MG63 (cell line): ENCODE data around the gene TRERF1. TPM values are rescaled to one million over a fixed set of nuclear protein-coding genes. Genes with fewer than 3 reads are reported as not detected.

Experiments used
- DNase-seq: peaks from one replicate; pipeline ENCODE4 v3.0.0-alpha.2; 2020
- H3K27me3 ChIP-seq: fragments of 250-450 bp; sonication (Bioruptor Pico); 2 replicates; pipeline ENCODE4 v1.5.1; 2020; ENCODE audit warnings: mild to moderate bottlenecking, moderate library complexity
- H3K36me3 ChIP-seq: fragments of 250-450 bp; sonication (Bioruptor Pico); 2 replicates; pipeline ENCODE4 v1.5.1; 2020; ENCODE audit warnings: mild to moderate bottlenecking, moderate library complexity
- H3K4me3 ChIP-seq: fragments of 250-450 bp; sonication (Bioruptor Pico); 2 replicates; pipeline ENCODE4 v1.5.1; 2020; ENCODE audit warnings: mild to moderate bottlenecking, moderate library complexity
- H3K9me3 ChIP-seq: fragments of 250-450 bp; sonication (Bioruptor Pico); 2 replicates; pipeline ENCODE4 v1.5.1; 2020; ENCODE audit warnings: mild to moderate bottlenecking, moderate library complexity
- total RNA-seq: library from RNA; depleted of rRNA; stranded (reverse); fragments of >200 nt; shearing (Covaris generic); gene quantifications from 2 replicates; pipeline ENCODE4 v1.2.3, GENCODE V29; 2014; ENCODE audit warnings: low replicate concordance

Gene TRERF1
- total RNA-seq, 1 experiment from 2014 or later, result 2.1 TPM

DNA sequence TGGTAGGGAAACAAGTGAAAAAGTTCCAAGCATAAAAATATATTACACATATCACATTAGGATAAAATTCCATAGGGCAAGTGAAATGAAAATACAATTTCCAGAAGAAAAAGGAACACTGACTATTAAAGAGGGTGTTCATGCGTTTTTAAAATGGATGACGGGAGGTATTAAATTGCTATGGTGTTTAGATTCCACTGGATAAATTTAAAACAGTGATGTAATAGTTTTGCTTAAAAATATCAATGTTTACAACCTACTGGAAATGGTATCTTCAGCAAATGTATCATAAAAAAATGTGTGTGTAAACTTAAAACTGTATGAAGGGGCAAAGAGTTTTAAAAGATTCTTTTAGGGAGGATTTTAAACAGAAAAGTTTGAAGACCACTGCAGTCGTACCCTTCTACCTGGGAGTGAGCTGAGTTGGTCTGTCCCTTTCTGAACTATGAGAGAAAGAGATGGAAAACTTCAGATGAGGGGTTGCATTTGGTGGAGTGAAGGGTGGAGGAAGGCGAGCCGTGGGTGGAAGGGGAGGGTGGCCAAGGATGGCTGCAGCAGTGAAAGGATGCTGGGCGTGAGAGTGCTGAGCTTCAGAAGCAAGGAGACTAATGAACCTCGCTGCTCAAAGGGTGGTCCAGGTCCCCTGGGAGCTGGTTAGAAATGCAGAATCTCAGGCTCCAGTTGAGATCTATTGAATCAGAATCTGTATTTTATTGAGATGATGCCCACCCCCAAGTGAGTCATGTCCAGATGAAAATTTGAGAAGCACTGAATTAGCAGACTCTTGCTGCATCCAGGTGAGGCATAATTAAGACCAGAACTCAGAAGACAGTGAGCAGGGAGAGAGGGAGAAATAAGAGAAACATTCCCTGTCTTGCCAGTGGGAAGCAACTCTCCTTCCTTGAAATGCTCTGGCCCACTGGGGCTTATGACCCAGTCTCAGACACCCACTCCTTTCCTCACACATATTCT is 179.6 kb downstream of the TRERF1 start:
- Histone ChIP-seq H3K27me3 (no peaks in the 10 kb centered on the region), H3K4me3 (no peak overlapping the region), H3K36me3 (no peaks in the 10 kb centered on the region), H3K9me3 (no peaks in the 10 kb centered on the region)
- no peak for DNase-seq

DNA sequence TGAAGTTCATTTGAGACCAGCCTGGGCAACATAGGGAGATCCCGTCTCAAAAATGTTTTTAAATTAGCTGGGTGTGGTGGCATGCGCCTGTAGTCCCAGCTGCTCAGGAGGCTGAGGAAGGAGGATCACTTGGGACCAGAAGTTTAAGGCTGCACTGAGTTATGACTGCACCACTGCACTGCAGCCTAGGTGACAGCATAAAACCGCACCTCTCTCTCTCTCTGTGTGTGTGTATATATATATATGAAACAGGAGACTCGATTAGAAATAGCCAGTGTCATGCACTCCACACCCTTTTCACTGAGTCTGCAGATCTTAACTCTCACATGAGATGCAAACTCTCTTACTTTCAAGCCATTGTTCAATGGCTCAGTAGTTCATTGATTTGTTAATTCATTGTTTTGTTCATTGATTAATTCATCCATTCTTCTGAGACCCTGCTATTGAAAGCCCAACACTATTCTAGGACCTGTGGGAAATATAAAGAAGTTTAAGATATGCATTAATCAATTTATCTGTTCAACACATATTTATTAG is 181.7 kb downstream of the TRERF1 start:
- Histone ChIP-seq H3K36me3 (no peaks in the 10 kb centered on the region), H3K4me3 (no peak overlapping the region), H3K27me3 (no peaks in the 10 kb centered on the region), H3K9me3 (no peaks in the 10 kb centered on the region)
- no peak for DNase-seq

DNA sequence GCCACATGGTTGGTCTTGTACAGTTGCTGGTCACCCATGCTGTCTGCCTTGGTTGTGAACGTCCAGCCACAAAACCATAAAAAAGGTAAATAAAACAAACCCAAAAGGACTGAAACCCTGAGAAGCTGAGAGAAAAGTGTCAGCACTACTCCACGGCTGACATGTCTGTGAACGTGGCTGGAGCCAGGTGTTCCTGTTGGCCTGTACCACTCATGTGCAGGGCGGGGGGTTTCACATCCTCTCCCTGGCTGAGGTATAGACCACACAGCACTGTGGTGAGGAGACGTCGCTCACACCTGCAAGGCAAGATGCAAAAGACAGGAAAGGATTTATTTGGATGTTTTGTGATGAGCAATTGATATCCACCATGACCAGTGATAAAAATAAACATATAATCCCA is 182.2 kb downstream of the TRERF1 start:
- H3K36me3 ChIP-seq, result no peaks in the 10 kb centered on the region
- no peaks in the 10 kb centered on the region for H3K27me3 ChIP-seq
- H3K4me3 ChIP-seq, result no peak overlapping the region
- no peaks in the 10 kb centered on the region for H3K9me3 ChIP-seq
- DNase-seq, result no peak

DNA sequence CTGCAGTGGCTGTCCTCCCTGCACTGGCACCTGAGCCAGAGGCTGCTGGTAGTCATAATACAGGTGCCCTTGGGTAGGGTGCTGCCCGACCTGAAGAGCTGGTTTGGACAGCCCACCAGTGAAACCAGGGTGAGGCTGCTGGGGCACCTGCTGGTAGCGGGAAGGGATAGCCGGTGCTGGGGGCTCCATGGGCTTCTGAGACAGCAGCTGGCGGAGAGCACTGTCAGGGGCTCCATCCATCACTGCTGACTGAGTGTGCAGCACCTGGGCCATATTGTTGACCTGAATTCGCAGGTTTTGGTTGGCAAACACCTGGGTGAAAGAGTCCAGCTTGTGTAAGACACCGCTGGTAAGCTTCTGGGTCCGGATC is 182.9 kb downstream of the TRERF1 start:
- no peaks in the 10 kb centered on the region for H3K36me3 ChIP-seq
- DNase-seq, result no peak
- H3K27me3 ChIP-seq, result no peaks in the 10 kb centered on the region
- H3K4me3 ChIP-seq, result no peak overlapping the region
- H3K9me3 ChIP-seq, result no peaks in the 10 kb centered on the region

DNA sequence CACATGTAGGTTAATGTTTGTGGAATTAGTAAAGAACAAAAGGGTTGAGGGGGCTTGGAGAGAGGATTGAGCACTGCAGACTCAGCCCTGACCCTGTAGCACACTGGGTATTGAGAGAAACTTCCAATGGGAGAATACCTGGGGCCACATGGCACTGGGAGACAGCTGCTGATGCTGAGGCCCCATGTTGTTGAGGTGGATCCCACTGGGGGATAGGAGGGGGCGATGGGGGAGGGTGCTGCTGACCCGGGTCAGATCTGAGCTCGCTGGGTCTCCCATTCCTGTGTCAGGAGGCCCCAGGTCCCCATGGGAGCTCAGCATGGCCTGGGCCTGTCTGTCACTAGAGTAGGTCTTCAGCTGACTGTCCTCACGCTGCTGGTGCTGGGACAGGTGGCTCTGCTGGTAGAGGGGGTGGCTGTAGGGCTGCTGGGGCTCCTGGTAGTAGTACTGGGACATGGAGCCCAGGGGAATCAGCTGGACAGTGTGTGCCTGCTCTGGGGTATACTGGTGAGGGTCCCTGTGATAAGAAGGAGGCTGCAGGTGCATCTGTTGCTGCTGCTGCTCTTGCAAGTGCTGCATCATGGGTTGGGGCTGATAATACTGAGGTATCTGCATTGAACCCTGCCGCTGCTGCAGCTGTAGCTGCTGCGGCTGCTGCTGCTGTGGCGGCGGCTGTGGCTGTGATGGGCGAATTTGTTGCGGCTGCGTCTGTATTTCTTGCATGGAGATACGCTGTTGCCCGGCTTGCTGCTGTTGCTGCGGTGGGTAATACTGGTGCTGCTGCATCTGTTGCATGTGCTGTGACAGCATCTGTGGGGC is 183.5 kb downstream of the TRERF1 start:
- Histone ChIP-seq H3K27me3 (no peaks in the 10 kb centered on the region), H3K4me3 (no peak overlapping the region), H3K36me3 (no peaks in the 10 kb centered on the region), H3K9me3 (no peaks in the 10 kb centered on the region)
- DNase-seq, result no peak

DNA sequence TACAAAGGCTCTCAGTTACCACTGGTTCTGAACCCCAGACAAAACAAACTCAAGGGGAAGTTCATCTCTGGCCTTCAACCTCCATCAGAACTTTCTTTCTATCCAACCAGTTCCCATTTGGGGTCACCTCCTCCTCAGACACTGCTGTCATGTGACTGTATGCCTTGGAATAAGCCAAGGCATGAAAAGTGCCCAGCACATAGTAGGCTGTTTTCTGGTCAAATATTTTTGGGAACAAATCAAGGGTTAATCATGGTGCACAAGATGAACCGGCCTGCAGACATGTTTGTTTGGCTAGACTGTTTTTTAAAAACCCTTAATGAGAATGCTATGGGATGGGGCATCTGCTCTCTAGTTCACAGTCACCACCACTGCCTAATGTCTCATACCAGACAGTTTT is 185.2 kb downstream of the TRERF1 start:
- DNase-seq, result no peak
- H3K27me3 ChIP-seq, result no peaks in the 10 kb centered on the region
- H3K4me3 ChIP-seq, result no peak overlapping the region
- H3K9me3 ChIP-seq, result no peaks in the 10 kb centered on the region
- H3K36me3 ChIP-seq, result no peaks in the 10 kb centered on the region

DNA sequence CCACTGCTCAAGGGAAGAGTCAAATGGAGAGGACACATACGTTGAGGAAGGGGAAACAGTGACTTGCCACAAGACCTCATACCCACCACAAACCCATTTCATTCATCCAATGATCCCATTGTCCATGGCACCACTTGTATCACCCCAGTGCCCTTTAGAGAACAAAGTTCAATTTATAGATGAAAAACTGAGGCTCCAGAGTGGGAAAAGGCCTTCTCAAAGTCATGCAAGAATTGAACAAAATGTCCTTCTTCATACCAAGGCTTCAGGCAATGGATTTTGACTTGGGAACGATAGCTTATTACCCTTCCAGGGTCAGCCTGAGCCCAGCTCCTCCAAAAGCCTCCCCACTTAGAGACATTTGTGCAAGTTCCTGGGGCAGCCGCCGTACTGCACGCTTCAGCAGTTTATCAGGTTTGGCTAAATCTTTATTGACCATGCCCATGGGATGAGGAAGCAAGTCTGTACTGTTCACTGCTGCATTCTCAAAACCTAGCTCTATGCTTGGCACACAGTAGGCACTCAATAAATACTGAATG is 186.8 kb downstream of the TRERF1 start:
- no peaks in the 10 kb centered on the region for H3K36me3 ChIP-seq
- no peak overlapping the region for H3K4me3 ChIP-seq
- DNase-seq, result no peak
- no peaks in the 10 kb centered on the region for H3K27me3 ChIP-seq
- no peaks in the 10 kb centered on the region for H3K9me3 ChIP-seq

DNA sequence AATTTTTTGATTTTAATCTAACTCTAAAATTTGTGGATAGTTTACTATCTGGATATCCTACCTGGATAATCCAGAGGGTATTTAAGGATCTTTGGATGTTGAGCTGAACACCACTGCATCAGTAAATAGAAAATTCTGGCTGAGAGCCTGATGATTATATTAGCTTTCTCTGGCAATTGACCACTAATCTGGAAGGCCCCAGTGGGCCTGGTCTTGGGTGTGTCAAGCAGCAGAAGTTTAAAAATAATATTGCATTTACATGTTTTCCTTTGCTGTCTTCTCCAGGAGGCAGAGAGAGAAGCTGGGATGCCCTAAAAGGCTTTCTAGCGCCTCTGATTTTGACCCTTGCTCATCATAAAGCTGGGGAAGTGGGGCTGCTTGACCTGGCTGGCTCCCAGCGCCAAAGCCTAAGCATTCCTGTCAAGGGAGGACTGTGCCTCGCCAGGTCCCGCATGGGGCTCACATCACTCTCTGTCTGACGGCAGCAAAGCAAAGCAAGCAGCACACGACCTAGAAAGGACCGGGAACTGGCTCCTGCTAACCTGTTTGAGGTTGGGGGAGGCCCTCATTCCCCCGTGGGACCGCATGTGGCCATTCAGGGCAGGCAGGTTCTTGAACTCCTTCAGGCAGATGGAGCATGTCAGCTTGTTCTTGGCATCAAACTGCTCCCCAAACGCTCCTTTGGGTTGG is 187.4 kb downstream of the TRERF1 start:
- H3K27me3 ChIP-seq, result no peaks in the 10 kb centered on the region
- no peaks in the 10 kb centered on the region for H3K9me3 ChIP-seq
- no peaks in the 10 kb centered on the region for H3K36me3 ChIP-seq
- DNase-seq, result no peak
- H3K4me3 ChIP-seq, result no peak overlapping the region

DNA sequence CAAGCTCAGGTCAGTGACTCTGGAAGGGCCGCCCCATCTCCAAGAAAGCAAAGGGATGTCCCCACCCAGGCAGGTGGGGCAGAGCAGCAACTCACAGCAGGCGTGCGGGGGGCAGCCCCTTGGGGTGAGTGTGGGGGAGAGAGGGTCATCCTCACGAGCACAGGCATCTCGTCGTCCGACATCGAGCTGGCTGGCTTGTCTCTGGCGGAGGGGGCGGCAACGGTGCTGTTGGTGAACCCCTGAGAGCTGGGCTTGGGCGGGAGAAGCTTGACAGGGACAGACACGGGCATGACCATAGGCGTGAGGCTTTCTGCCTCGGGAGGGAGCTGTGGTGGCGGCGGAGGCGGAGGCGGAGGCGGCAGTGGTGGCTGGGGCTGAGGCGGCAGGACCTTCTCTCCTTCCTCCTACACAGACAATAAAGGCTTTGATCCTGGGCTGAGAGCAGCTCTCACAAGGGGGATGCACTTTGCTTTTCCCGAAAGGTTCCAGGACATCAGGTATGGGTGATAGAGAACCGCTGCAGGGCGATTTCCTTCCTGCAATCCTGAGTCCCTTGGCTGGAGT is 188.5 kb downstream of the TRERF1 start:
- no peak overlapping the region for H3K4me3 ChIP-seq
- H3K36me3 ChIP-seq, result no peaks in the 10 kb centered on the region
- DNase-seq, result no peak
- no peaks in the 10 kb centered on the region for H3K27me3 ChIP-seq
- H3K9me3 ChIP-seq, result no peaks in the 10 kb centered on the region

DNA sequence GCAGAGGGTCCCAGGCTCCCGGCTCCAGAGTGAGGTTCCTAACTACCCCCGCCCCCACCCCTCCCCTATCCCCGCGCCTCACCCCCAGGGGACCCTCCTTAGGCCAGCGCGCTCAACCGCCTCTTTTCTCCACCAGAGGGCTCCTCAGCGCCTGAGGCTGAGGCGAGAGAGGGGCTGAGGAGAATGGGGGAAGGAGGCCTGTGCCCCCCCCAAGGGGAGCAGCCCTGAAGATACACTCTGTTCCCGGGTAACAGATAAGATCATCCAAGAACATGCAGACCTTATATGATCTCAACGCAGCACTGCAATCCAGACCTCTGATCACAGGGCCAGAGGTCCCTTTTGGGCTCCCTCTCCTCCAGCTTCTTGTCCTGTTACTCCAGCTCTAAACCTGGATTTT is 190.8 kb downstream of the TRERF1 start:
- no peak for DNase-seq
- Histone ChIP-seq H3K36me3 (no peaks in the 10 kb centered on the region), H3K27me3 (no peaks in the 10 kb centered on the region), H3K9me3 (no peaks in the 10 kb centered on the region), H3K4me3 (no peak overlapping the region)

DNA sequence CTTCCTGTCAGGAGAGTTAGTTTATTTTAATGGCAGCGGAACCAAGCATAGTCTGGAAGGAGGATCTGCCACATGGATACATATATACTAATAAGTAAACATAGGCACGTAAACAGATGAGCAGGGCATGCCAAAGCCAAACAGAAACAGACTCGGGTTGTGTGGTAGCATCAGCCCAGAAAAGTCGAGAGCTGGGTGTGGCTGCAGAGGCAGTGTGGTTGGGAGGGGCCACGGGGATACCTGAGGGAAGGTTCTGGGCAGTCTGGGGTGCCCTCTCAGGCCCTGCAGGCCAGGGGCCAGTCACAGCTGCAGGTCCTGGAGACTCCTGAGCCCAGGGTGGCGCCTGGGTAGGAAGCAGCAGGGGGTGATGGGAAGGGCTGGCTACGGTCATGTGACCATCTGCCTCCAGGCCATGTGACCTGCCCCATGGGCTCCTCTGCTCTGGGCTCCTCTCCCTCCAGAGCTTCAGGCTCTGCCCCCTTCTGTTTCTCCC is 191.3 kb downstream of the TRERF1 start:
- H3K9me3 ChIP-seq, result no peaks in the 10 kb centered on the region
- no peaks in the 10 kb centered on the region for H3K27me3 ChIP-seq
- no peak for DNase-seq
- no peaks in the 10 kb centered on the region for H3K36me3 ChIP-seq
- H3K4me3 ChIP-seq, result no peak overlapping the region

DNA sequence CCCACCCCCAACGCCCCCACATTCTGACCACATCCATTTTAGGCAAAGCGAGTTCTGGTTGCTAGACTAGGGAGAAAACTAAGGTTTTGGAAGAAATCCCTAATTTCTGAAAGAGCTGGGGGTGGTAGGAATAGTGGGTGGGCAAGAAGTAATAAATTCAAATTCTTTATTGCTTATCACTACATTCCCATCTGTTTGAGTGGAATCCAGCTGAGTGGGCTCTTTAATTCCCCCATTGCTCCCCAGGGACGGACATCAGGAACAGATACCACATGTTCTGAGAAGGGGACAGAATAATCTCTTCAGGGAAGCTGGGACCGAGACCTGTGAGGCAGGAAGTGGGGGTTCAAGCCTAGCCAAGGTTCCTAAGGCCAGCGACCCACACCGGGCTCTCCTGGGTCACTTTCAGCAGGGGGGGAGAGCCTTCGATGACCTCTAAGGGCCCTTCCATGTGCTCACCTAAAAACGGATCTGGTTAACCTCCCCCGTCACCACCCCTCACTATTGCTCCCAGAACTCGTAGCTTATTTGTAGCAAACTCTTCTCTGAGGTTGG is 191.8 kb downstream of the TRERF1 start:
- H3K4me3 ChIP-seq, result no peak overlapping the region
- no peaks in the 10 kb centered on the region for H3K9me3 ChIP-seq
- DNase-seq, result no peak
- H3K27me3 ChIP-seq, result no peaks in the 10 kb centered on the region
- no peaks in the 10 kb centered on the region for H3K36me3 ChIP-seq

DNA sequence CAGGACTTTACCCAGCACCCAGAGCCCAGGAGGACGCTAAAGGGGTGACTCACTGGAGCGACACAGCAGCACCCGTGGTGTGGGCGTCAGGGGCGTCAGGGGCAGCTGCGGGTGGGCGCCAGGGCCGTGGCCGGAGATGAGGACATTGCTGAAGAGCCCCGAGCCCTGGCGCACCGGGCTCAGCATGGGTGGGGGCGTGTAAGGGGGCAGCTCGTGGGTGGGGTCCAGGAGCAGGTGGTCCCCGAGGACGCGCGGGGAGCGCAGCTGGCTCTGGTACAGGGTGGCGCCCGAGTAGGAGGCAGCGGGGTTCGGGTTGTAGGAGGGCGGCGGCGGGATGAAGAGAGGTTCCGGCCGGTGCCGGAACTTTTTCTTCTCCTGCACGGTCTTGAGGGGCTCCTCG is 192.4 kb downstream of the TRERF1 start:
- Histone ChIP-seq H3K9me3 (no peaks in the 10 kb centered on the region), H3K36me3 (no peaks in the 10 kb centered on the region), H3K27me3 (no peaks in the 10 kb centered on the region), H3K4me3 (no peak overlapping the region)
- no peak for DNase-seq

DNA sequence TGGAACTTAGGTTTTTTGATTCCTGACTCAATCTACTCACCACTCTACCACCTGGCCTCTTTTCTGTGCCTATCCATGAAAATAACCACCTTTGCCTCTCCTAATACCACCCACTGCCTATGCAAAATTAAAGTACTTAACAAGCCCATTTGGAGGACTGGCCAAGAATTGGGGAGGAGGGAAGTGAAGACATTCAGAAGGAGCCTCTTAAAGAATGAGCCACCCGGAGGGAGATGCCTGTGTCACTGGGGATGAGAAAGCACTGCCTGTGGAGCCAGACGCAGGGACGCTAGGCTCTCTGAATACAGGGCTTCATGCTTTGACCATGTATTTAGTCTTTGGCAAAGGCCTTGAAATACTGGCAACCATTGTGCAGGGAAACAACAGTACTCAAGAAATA is 194.1 kb downstream of the TRERF1 start:
- Histone ChIP-seq H3K9me3 (no peaks in the 10 kb centered on the region), H3K27me3 (no peaks in the 10 kb centered on the region), H3K4me3 (no peak overlapping the region), H3K36me3 (no peaks in the 10 kb centered on the region)
- no peak for DNase-seq

DNA sequence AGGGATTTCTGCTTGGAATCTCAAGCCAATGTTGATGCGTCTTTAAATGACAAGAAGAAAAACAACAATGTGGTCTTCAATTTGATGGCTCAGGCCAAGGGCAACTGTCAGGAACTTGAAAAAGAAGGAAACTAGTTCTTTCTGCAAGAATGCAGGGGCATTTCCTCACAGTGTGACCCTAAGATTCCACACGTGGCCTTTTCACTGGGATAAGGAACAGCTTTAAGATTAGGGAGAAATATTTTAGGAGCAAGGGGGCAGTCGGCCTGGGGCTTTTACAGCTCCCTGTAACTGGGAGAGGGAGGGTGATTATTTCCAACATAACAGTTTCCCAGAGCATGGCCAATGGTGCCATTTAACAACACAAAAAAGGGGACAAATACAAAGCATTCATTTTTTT is 194.7 kb downstream of the TRERF1 start:
- no peak for DNase-seq
- Histone ChIP-seq H3K9me3 (no peaks in the 10 kb centered on the region), H3K27me3 (no peaks in the 10 kb centered on the region), H3K36me3 (no peaks in the 10 kb centered on the region), H3K4me3 (no peak overlapping the region)

DNA sequence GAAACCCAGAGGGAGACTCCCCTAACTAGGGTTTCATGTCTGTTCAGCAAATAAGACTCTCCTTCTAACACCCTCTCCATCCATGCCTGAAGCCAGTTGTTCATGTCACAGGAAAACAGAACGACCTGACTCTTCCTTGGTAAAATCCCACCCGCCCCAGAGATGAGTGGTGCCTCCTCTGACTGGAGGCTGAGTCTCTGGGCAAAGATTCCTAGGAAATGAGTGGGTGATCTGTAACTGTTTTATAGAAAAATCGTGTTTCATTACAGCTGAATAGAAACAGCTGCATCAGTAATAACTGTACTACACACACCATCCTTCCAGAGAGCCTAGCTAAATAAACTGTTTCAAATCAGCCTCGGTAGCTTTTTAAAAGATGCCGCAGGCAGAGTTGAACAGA is 196.7 kb downstream of the TRERF1 start:
- H3K9me3 ChIP-seq, result no peaks in the 10 kb centered on the region
- DNase-seq, result no peak
- no peak overlapping the region for H3K4me3 ChIP-seq

More for the DNA sequence above, 196.7 kb downstream of the TRERF1 start:
- no peaks in the 10 kb centered on the region for H3K36me3 ChIP-seq
- H3K27me3 ChIP-seq, result no peaks in the 10 kb centered on the region
